A549 (cell line): ENCODE data around the gene PIAS3.
"Not testable (repeated sequence)": the region's sequence is repeated elsewhere in the genome, so short reads cannot be mapped to it uniquely, and the experiment has no call there.

ENCODE experiments used
- SREBF2 ChIP-seq: fragments of 450-650 bp; IDR thresholded peaks from 2 replicates; pipeline ENCODE4 v1.6.1; 2014; ENCODE audit warnings: mild to moderate bottlenecking, moderate library complexity
- TF ChIP-seq, protein P1 (sequence below): fragments of >200 bp; sonication (Bioruptor Twin); formaldehyde crosslinking; IDR thresholded peaks from 3 replicates; pipeline ENCODE4 v1.5.1; 2016
- TF ChIP-seq, protein P2 (sequence below): IDR thresholded peaks from 2 replicates; pipeline ENCODE4 v1.6.1; 2012

DNA sequence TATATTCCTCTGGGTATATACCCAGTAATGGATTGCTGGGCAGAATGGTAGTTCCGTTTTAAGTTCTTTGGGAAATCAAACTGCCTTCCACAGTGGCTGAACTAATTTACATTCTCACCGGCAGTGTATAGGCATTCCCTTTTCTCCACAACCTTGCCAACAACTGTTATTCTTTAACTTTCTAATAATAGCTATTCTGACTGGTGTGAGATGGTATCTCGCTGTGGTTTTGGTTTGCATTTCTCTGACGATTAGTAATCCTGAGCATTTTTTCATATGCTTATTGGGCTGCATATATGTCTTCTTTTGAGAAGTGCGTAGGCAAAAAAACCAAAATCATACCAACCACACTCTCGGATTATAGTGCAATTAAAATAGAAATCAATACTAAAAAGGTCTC is 40.8 kb downstream of the PIAS3 start:
- TF ChIP-seq, protein P1, sequence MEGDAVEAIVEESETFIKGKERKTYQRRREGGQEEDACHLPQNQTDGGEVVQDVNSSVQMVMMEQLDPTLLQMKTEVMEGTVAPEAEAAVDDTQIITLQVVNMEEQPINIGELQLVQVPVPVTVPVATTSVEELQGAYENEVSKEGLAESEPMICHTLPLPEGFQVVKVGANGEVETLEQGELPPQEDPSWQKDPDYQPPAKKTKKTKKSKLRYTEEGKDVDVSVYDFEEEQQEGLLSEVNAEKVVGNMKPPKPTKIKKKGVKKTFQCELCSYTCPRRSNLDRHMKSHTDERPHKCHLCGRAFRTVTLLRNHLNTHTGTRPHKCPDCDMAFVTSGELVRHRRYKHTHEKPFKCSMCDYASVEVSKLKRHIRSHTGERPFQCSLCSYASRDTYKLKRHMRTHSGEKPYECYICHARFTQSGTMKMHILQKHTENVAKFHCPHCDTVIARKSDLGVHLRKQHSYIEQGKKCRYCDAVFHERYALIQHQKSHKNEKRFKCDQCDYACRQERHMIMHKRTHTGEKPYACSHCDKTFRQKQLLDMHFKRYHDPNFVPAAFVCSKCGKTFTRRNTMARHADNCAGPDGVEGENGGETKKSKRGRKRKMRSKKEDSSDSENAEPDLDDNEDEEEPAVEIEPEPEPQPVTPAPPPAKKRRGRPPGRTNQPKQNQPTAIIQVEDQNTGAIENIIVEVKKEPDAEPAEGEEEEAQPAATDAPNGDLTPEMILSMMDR: not testable (repeated sequence)
- TF ChIP-seq SREBF2: not testable (repeated sequence)
- TF ChIP-seq, protein P2, sequence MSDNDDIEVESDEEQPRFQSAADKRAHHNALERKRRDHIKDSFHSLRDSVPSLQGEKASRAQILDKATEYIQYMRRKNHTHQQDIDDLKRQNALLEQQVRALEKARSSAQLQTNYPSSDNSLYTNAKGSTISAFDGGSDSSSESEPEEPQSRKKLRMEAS: not testable (repeated sequence)
